B cell (primary cell): ENCODE measurements around the gene SUMO3. TPM values are rescaled to one million over a fixed set of nuclear protein-coding genes. Genes with fewer than 3 reads are reported as not detected.

Experiments
- ATAC-seq: fragments of 200-7000 bp; cut with Tn5 transposase; one replicate; pipeline ENCODE4 v1.10.0; 2021; ENCODE audit warnings: low read depth, mild to moderate bottlenecking, moderate number of reproducible peaks, moderate library complexity
- CTCF ChIA-PET: fragments of 350-600 bp; sonication (Branson Sonifier 250); formaldehyde crosslinking; loops from one replicate; lab custom pipeline; 2021; ENCODE audit warnings: antibody characterized with exemption, inconsistent platforms; lab: Charles Lee
- POLR2A ChIA-PET: fragments of 350-600 bp; sonication (Branson Sonifier 250); formaldehyde crosslinking; loops from one replicate; lab custom pipeline; 2021; ENCODE audit warnings: antibody characterized with exemption; lab: Charles Lee
- DNase-seq: peaks from one replicate; pipeline ENCODE4 v3.0.0; 2013
- H2AFZ ChIP-seq: 2 replicates; pipeline ENCODE4 v1.6.1; 2012; ENCODE audit warnings: mild to moderate bottlenecking, low read depth, low read length; ENCODE audit not compliant: insufficient read depth, poor library complexity, severe bottlenecking
- H3K27ac ChIP-seq, 2 donors: 1 replicate in 1 of 2; 2 replicates in 1 of 2; pipeline ENCODE4 v1.5.1; 2012 to 2013; ENCODE audit warnings: low read length in 2 of 2, mild to moderate bottlenecking in 2 of 2, moderate library complexity in 1 of 2
- H3K27me3 ChIP-seq, 4 experiments: fragments of 200-600 bp in 1 of 4; sonication (generic) in 1 of 4; replicated peaks in 1 of 4; 1 replicate in 2 of 4; 2 replicates in 2 of 4; pipeline versions ENCODE4 v1.6.1 to v1.7.0; 2013 to 2016; ENCODE audit warnings: low read length in 3 of 4, mild to moderate bottlenecking in 2 of 4, mixed read lengths in 1 of 4, moderate library complexity in 1 of 4; ENCODE audit not compliant: insufficient read depth in 4 of 4, control insufficient read depth in 3 of 4; ENCODE audit errors: control extremely low read depth in 1 of 4
- H3K36me3 ChIP-seq, 2 experiments: replicated peaks in 1 of 2; 1 replicate in 1 of 2; 2 replicates in 1 of 2; pipeline versions ENCODE4 v1.6.1 to v1.7.1; 2013; ENCODE audit warnings: low read length in 1 of 2; ENCODE audit not compliant: insufficient read depth in 2 of 2, control insufficient read depth in 1 of 2; ENCODE audit errors: control extremely low read depth in 1 of 2, extremely low read depth in 1 of 2
- H3K4me1 ChIP-seq, 2 donors: fragments of 200-600 bp in 1 of 2; sonication (generic) in 1 of 2; 1 replicate in 1 of 2; 2 replicates in 1 of 2; pipeline versions ENCODE4 v1.5.1 to v1.6.1; 2013 to 2017; ENCODE audit warnings: low read length in 2 of 2; ENCODE audit not compliant: control insufficient read depth in 2 of 2, insufficient read depth in 2 of 2
- H3K4me2 ChIP-seq: replicated peaks from 2 replicates; pipeline ENCODE3; 2012; ENCODE audit warnings: mild to moderate bottlenecking, low read depth, low read length; ENCODE audit not compliant: poor library complexity, severe bottlenecking
- H3K4me3 ChIP-seq, 5 experiments: fragments of 200-600 bp in 1 of 5; sonication (generic) in 1 of 5; 1 replicate in 3 of 5; 2 replicates in 2 of 5; pipeline versions ENCODE4 v1.5.1 to v1.7.0; 2011 to 2016; ENCODE audit warnings: low read length in 4 of 5, mild to moderate bottlenecking in 4 of 5, low read depth in 2 of 5, control low read depth in 1 of 5, moderate library complexity in 1 of 5; ENCODE audit not compliant: insufficient read depth in 1 of 5; ENCODE audit errors: control extremely low read depth in 1 of 5, extremely low read depth in 1 of 5
- H3K79me2 ChIP-seq: fragments of 200-600 bp; sonication (generic); one replicate; pipeline ENCODE4 v1.6.0; 2016; ENCODE audit warnings: low read length; ENCODE audit not compliant: control insufficient read depth, insufficient read depth
- H3K9ac ChIP-seq: fragments of 200-600 bp; sonication (generic); 2 replicates; pipeline ENCODE4 v1.6.1; 2017; ENCODE audit warnings: mild to moderate bottlenecking, low read length, moderate library complexity
- H3K9me3 ChIP-seq, 3 donors: one replicate each; pipeline versions ENCODE4 v1.6.1 to v1.7.1; 2013; ENCODE audit warnings: low read length in 2 of 3; ENCODE audit not compliant: control insufficient read depth in 2 of 3, insufficient read depth in 1 of 3; ENCODE audit errors: control extremely low read depth in 1 of 3
- H4K20me1 ChIP-seq: 2 replicates; pipeline ENCODE4 v1.6.0; 2012; ENCODE audit warnings: mild to moderate bottlenecking, low read length; ENCODE audit not compliant: insufficient read depth, control insufficient read depth, poor library complexity, severe bottlenecking
- H3K27ac Mint-ChIP-seq: one replicate; pipeline ENCODE4 v1.8.0; 2021; ENCODE audit warnings: mixed read lengths
- H3K27me3 Mint-ChIP-seq: one replicate; pipeline ENCODE4 v1.8.0; 2021; ENCODE audit warnings: mixed read lengths
- H3K4me1 Mint-ChIP-seq: one replicate; pipeline ENCODE4 v1.8.0; 2021; ENCODE audit warnings: mixed read lengths
- H3K4me3 Mint-ChIP-seq: one replicate; pipeline ENCODE4 v1.8.0; 2021; ENCODE audit warnings: mixed read lengths
- H3K9me3 Mint-ChIP-seq: one replicate; pipeline ENCODE4 v1.8.0; 2022; ENCODE audit warnings: mixed read lengths; ENCODE audit not compliant: insufficient read depth
- CTCF ChIP-seq: fragments of 200-600 bp; IDR thresholded peaks from one replicate; pipeline ENCODE4 v1.8.0; 2022; ENCODE audit warnings: antibody characterized with exemption, mild to moderate bottlenecking
- EZH2 ChIP-seq: IDR thresholded peaks from 2 replicates; pipeline ENCODE4 v1.6.1; 2012; ENCODE audit warnings: borderline replicate concordance, low read depth, mild to moderate bottlenecking, moderate library complexity, low read length; ENCODE audit not compliant: insufficient read depth, poor library complexity, severe bottlenecking
- WGBS: methylation state at CpG from one replicate; pipeline ENCODE4 v1.1.5; 2013; ENCODE audit warnings: missing lambda C conversion rate; ENCODE audit not compliant: insufficient coverage; 5-methylcytosine and 5-hydroxymethylcytosine counted together
- intact Hi-C: fragments of 100-400 bp; cut with micrococcal nuclease; formaldehyde crosslinking; loops from one replicate; pipeline ENCODE4 v1.10.0; 2022
- polyA plus RNA-seq: library from polyadenylated mRNA; depleted of rRNA; stranded (reverse); fragments of >200 nt; gene quantifications from 2 replicates; pipeline ENCODE4 v1.2.3, GENCODE V29; 2012
- total RNA-seq, 2 donors: library from RNA; stranded (reverse); fragments of 120-200 nt in 1 of 2; gene quantifications; 1 replicate in 1 of 2; 2 replicates in 1 of 2; pipeline versions ENCODE4 v1.2.3 to v1.2.4, GENCODE V29; 2013 to 2022

SUMO3 gene
- total and polyA plus RNA-seq, 2 donors (not counting 1 experiment from before 2014, with no cell fraction given) = 37.6 to 44.8 TPM

DNA sequence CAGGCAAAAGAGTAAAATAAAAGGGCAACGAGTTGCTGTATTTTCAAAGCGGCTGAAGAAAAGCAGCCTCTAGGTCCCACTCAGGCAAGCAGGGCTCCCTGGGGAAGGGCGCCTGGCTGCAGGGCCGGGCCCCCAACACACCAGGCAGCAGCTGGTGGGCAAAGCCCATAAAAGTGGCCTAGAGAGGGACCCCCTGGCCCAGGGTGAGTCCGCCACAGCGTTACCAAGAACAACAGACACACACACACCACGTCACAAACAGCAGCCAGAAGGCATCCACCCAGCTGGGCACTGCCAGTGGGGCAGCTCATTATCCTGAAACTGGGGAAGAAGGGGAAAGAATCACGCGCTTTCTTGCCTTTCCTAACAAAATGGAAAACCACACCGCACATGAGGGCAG is 4.7 kb downstream of the SUMO3 start:
- no peak for DNase-seq
- Histone ChIP-seq H4K20me1 (peaks cover 70% of the 10 kb centered on the region), H2AFZ (no peak overlapping the region), H3K27ac (no peak overlapping the region), H3K4me3 (no peak overlapping the region), H3K79me2 (peaks cover 61% of the 10 kb centered on the region), H3K4me2 (no peak overlapping the region), H3K27me3 (no peaks in the 10 kb centered on the region), H3K4me1 (peaks cover 5 to 9% of the 10 kb centered on the region in 2 donors), H3K9me3 (no peaks in the 10 kb centered on the region), H3K9ac (no peak overlapping the region), H3K36me3 (peaks cover 0 to 15% of the 10 kb centered on the region in 2 experiments)
- no peak overlapping the region for H3K4me3 Mint-ChIP-seq
- no peaks in the 10 kb centered on the region for H3K27me3 Mint-ChIP-seq
- H3K9me3 Mint-ChIP-seq = no peaks in the 10 kb centered on the region
- H3K27ac Mint-ChIP-seq = no peak overlapping the region
- TF ChIP-seq CTCF = no peak
- no peak for TF ChIP-seq EZH2
- H3K4me1 Mint-ChIP-seq = peaks cover 12% of the 10 kb centered on the region
- 89% methylated on average over 5 of the region's 10 CpGs for WGBS
- intact Hi-C loops = loop anchor here (10.0 kb wide), 2 partner anchors 262 to 1838 kb away; partner anchors contain the start of genes ADARB1 and PKNOX1
- ChIA-PET POLR2A (no interaction called here), CTCF (no interaction called here)
- ATAC-seq = no peak

GRCh38 chr21:44812640-44813039 is 5.2 kb downstream of the SUMO3 start:
- Histone ChIP-seq H3K27me3 (no peaks in the 10 kb centered on the region), H3K4me3 (no peak overlapping the region), H3K9ac (no peak overlapping the region), H3K36me3 (peaks cover 0 to 15% of the 10 kb centered on the region in 2 experiments), H3K79me2 (peaks cover 61% of the 10 kb centered on the region), H2AFZ (no peak overlapping the region), H3K4me1 (peaks cover 5 to 9% of the 10 kb centered on the region in 2 donors), H4K20me1 (peaks cover 70% of the 10 kb centered on the region), H3K4me2 (no peak overlapping the region), H3K27ac (no peak overlapping the region), H3K9me3 (no peaks in the 10 kb centered on the region)
- intact Hi-C loops = loop anchor here (10.0 kb wide), 2 partner anchors 262 to 1838 kb away; partner anchors contain the start of genes ADARB1 and PKNOX1
- H3K4me3 Mint-ChIP-seq = no peak overlapping the region
- no peaks in the 10 kb centered on the region for H3K9me3 Mint-ChIP-seq
- H3K4me1 Mint-ChIP-seq = peaks cover 12% of the 10 kb centered on the region
- no peak overlapping the region for H3K27ac Mint-ChIP-seq
- ATAC-seq (no peak), DNase-seq (no peak)
- no peaks in the 10 kb centered on the region for H3K27me3 Mint-ChIP-seq
- ChIA-PET POLR2A (no interaction called here), CTCF (no interaction called here)
- TF ChIP-seq CTCF (no peak), EZH2 (no peak)
- over 99% methylated on average over 12 of the region's 14 CpGs for WGBS
